GM13977 (cell line): ENCODE data around the gene MRGPRD.

Experiments used
- DNase-seq: peaks from one replicate; pipeline ENCODE4 v3.0.0; 2012; ENCODE audit warnings: low spot score
- in situ Hi-C: fragments of 300-500 bp; cut with MboI; formaldehyde crosslinking; loops from one replicate; pipeline ENCODE4 v1.12.0; 2022; ENCODE audit warnings: low sequenced_read_pairs, low pct_unique_long_range_greater_than_20kb, mixed read lengths, inconsistent platforms; ENCODE audit not compliant: unreplicated experiment
- TF ChIP-seq, protein P1 (sequence below): IDR thresholded peaks from 2 replicates; pipeline ENCODE4 v1.5.1; 2012; ENCODE audit warnings: mild to moderate bottlenecking, control low read depth; ENCODE audit not compliant: insufficient read depth; ENCODE audit errors: extremely low read depth, missing control alignments

The MRGPRD gene

GRCh38 chr11:68999093-68999747 lies 18.4 kb upstream of the MRGPRD start:
- in situ Hi-C loops: no loop called here
- TF ChIP-seq, protein P1, sequence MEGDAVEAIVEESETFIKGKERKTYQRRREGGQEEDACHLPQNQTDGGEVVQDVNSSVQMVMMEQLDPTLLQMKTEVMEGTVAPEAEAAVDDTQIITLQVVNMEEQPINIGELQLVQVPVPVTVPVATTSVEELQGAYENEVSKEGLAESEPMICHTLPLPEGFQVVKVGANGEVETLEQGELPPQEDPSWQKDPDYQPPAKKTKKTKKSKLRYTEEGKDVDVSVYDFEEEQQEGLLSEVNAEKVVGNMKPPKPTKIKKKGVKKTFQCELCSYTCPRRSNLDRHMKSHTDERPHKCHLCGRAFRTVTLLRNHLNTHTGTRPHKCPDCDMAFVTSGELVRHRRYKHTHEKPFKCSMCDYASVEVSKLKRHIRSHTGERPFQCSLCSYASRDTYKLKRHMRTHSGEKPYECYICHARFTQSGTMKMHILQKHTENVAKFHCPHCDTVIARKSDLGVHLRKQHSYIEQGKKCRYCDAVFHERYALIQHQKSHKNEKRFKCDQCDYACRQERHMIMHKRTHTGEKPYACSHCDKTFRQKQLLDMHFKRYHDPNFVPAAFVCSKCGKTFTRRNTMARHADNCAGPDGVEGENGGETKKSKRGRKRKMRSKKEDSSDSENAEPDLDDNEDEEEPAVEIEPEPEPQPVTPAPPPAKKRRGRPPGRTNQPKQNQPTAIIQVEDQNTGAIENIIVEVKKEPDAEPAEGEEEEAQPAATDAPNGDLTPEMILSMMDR: no peak

GRCh38 chr11:68998390-68998911 lies 17.7 kb upstream of the MRGPRD start:
- DNase-seq: no peak
- in situ Hi-C loops: no loop called here
- TF ChIP-seq, protein P1: no peak

More at GRCh38 chr11:68999093-68999747, 18.4 kb upstream of the MRGPRD start:
- DNase-seq: no peak

DNA sequence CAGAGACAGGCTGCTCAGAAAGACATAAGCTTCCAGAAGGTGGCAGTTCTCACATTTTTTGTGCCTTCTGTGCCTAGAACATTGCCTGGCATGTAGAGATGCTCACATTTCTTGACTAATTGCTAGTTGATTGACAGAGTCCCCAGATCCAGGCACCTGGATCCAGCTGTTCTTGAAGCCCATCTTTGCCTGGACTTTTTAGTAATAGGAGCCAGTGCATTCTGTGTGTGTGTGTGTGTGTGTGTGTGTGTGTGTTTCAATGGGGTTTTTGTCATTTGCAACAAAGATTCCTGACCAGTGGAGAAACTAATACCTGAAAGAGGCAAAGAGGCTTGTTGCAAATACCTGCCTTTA lies 17.2 kb upstream of the MRGPRD start:
- in situ Hi-C loops: no loop called here
- no peak for DNase-seq
- TF ChIP-seq, protein P1: no peak

- TF ChIP-seq, protein P1: no peak
- in situ Hi-C loops: no loop called here
- DNase-seq: no peak
Observed at GRCh38 chr11:68997124-68997994, 16.6 kb upstream of the MRGPRD start.

- in situ Hi-C loops: no loop called here
- TF ChIP-seq, protein P1: no peak
- DNase-seq: no peak
Observed at GRCh38 chr11:68996376-68997123, 15.8 kb upstream of the MRGPRD start.

DNA sequence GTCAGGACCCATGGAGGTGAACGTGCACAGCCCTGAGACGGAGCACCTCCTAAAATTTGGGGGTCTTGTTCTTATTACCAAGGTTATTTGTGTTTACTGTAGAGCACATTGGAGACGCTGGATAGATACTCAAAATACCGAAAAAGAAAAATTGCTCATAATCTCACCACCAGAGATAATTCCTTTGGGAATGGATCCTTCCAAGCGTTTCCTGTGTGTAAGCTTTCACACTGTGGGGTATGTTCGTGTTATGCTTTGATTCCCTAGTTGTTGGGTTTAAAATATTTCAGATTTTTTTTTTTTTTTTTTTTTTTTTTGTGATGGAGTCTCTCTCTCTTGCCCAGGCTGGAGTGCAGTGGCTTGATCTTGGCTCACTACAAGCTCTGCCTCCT lies 14.1 kb upstream of the MRGPRD start:
- DNase-seq: no peak
- TF ChIP-seq, protein P1: no peak
- in situ Hi-C loops: no loop called here
